Stomach (tissue), 19 donors: Measurements from ENCODE around the gene ZAR1. TPM values are rescaled to one million over a fixed set of nuclear protein-coding genes. Genes with fewer than 3 reads are reported as not detected.
"Not testable (repeated sequence)": the region's sequence is repeated elsewhere in the genome, so short reads cannot be mapped to it uniquely, and the experiment has no call there.

ENCODE experiments used
- DNase-seq, 2 donors: peaks; one replicate each; pipeline versions ENCODE4 v3.0.0 to v3.0.0-alpha.2; 2013 to 2019
- H3K27ac ChIP-seq, 5 donors: fragments of 200-600 bp in 4 of 5; sonication (generic) in 4 of 5; one replicate each; pipeline ENCODE4 v1.5.1; 2013 to 2019; ENCODE audit warnings: mild to moderate bottlenecking in 1 of 5, moderate library complexity in 1 of 5
- H3K27me3 ChIP-seq, 3 donors: fragments of 200-600 bp; sonication (generic); one replicate each; pipeline ENCODE4 v1.5.1; 2017 to 2019; ENCODE audit warnings: mixed run types in 1 of 3
- H3K36me3 ChIP-seq, 4 donors: fragments of 200-600 bp; sonication (generic); 1 replicate in 3 of 4; 2 replicates in 1 of 4; pipeline ENCODE4 v1.5.1; 2016 to 2019
- H3K4me1 ChIP-seq, 4 donors: fragments of 200-600 bp; sonication (generic); one replicate each; pipeline ENCODE4 v1.5.1; 2016 to 2019
- H3K4me3 ChIP-seq, 4 donors: fragments of 200-600 bp; sonication (generic) in 3 of 4; one replicate each; pipeline ENCODE4 v1.5.1; 2016 to 2019; ENCODE audit warnings: mild to moderate bottlenecking in 1 of 4
- H3K9me3 ChIP-seq, 4 donors: fragments of 200-600 bp; sonication (generic); one replicate each; pipeline ENCODE4 v1.5.1; 2016 to 2019
- CTCF ChIP-seq, 7 experiments: fragments of 450-650 bp in 4 of 7; fragments of 200-600 bp in 3 of 7; sonication (generic) in 3 of 7; IDR thresholded peaks; one replicate each; pipeline ENCODE4 v1.5.1; 2016 to 2019; ENCODE audit warnings: antibody characterized with exemption in 7 of 7, control low read depth in 2 of 7, mild to moderate bottlenecking in 1 of 7
- EP300 ChIP-seq: sonication (generic); formaldehyde crosslinking; IDR thresholded peaks from one replicate; pipeline ENCODE4 v1.6.1; 2017; ENCODE audit warnings: antibody characterized with exemption
- POLR2A ChIP-seq, 4 donors: fragments of 450-650 bp; IDR thresholded peaks; one replicate each; pipeline ENCODE4 v1.6.1; 2016; ENCODE audit warnings: antibody characterized with exemption in 4 of 4, control low read depth in 2 of 4, mild to moderate bottlenecking in 1 of 4, moderate library complexity in 1 of 4
- POLR2AphosphoS5 ChIP-seq, 3 donors: sonication (generic); formaldehyde crosslinking; IDR thresholded peaks; one replicate each; pipeline ENCODE4 v1.6.1; 2016; ENCODE audit warnings: antibody characterized with exemption in 3 of 3
- WGBS, 5 donors: extraction: QIAGEN DNeasy Blood & Tissue Kit in 3 of 5; methylation state at CpG; one replicate each; pipeline versions ENCODE4 v1.1.5 to v1.1.7; 2013 to 2018; 5-methylcytosine and 5-hydroxymethylcytosine counted together
- intact Hi-C: fragments of 100-400 bp; cut with DNase I; formaldehyde crosslinking; loops from one replicate; pipeline ENCODE4 v1.15.1; 2023; ENCODE audit warnings: low total_unique reads
- long read RNA-seq, 10 donors: transcript quantifications; one replicate each; lab custom pipeline, GENCODE V29; 2026
- polyA plus RNA-seq, 3 donors: library from polyadenylated mRNA; stranded (reverse); fragments of 200-250 nt; gene quantifications; one replicate each; pipeline ENCODE4 v1.2.3, GENCODE V29; 2013
- total RNA-seq, 5 donors: library from RNA; depleted of rRNA; stranded (reverse); fragments of >200 nt; gene quantifications; one replicate each; pipeline versions ENCODE4 v1.1.0 to v1.2.3, GENCODE V29; 2014 to 2016
- donor health status: healthy with polysubstance abuse.
- donor health status: Bipolar disorder and iron deficiency.
- donor health status: healthy.

Gene ZAR1
- total RNA-seq: not detected
- polyA plus RNA-seq: not detected
- long read RNA-seq, donor 1: 0 reads
- long read RNA-seq, donor 2: 0 reads
- long read RNA-seq, donor 3: 0 reads
- long read RNA-seq, donor 4: 0 reads
- long read RNA-seq, donor 5: 0 reads
- long read RNA-seq, donor 6: 0 reads
- long read RNA-seq, donor 7: 0 reads
- long read RNA-seq, donor 8: 0 reads
- long read RNA-seq, donor 9: 0 reads
- long read RNA-seq, donor 10: 0 reads

GRCh38 chr4:48490012-48490679, at the start of gene ZAR1:
TSS of gene ZAR1 (plus strand) at chr4:48490252. CDS start at chr4:48490292, 40 bp downstream.
- intact Hi-C loops: no loop called here
- peaks cover 0 to 13% (median 0%) of the 10 kb centered on the region in 4 donors for H3K9me3 ChIP-seq
- DNase-seq: peak in 1 of 2 donors; percentile 46
- TF ChIP-seq POLR2AphosphoS5 (IDR thresholded peaks at IDR 0.05) (no peak), POLR2A (IDR thresholded peaks at IDR 0.05) (no peak)
- H3K36me3 ChIP-seq: no peaks in the 10 kb centered on the region
- WGBS, 5 donors: 0 to 6% (median 4%) methylated on average over 21 to 79 of the region's 80 CpGs
- no peak within 1 kb of the TSS for H3K27ac ChIP-seq
- peaks cover 13 to 69% (median 35%) of the 10 kb centered on the region in 3 donors for H3K27me3 ChIP-seq
- peaks cover 15 to 21% (median 19%) of the 10 kb centered on the region in 4 donors for H3K4me1 ChIP-seq
- H3K4me3 ChIP-seq: peak within 1 kb of the TSS; percentile 38 to 57 (median 40)

GRCh38 chr4:48440914-48441313, 49.1 kb upstream of the ZAR1 start:
- H3K4me3 ChIP-seq, H3K27me3 ChIP-seq, DNase-seq, H3K36me3 ChIP-seq, H3K4me1 ChIP-seq, H3K27ac ChIP-seq, H3K9me3 ChIP-seq, intact Hi-C loops: not testable (repeated sequence)
- 72 to 83% (median 78%) methylated on average over 5 of the region's 5 CpGs for WGBS, 5 donors

GRCh38 chr4:48445704-48446103, 44.3 kb upstream of the ZAR1 start:
- Histone ChIP-seq H3K9me3 (no peaks in the 10 kb centered on the region), H3K36me3 (no peaks in the 10 kb centered on the region), H3K27me3 (no peaks in the 10 kb centered on the region), H3K4me1 (no peaks in the 10 kb centered on the region), H3K27ac (no peak overlapping the region), H3K4me3 (no peak overlapping the region)
- TF ChIP-seq CTCF (IDR thresholded peaks at IDR 0.05): peak in 3 of 7 experiments; percentile 23 to 51 (median 51)
- TF ChIP-seq POLR2A (IDR thresholded peaks at IDR 0.05): no peak
- TF ChIP-seq POLR2AphosphoS5 (IDR thresholded peaks at IDR 0.05): no peak
- no peak for TF ChIP-seq EP300
- 3 to 8% (median 7%) methylated on average over 3 of the region's 3 CpGs for WGBS, 5 donors
- DNase-seq: peak in 1 of 2 donors; percentile 15
- intact Hi-C loops: no loop called here

- H3K27me3 ChIP-seq: no peaks in the 10 kb centered on the region
- no peaks in the 10 kb centered on the region for H3K4me1 ChIP-seq
- no peak overlapping the region for H3K27ac ChIP-seq
- 74 to 97% (median 88%) methylated on average over 1 of the region's 1 CpG for WGBS, 5 donors
- DNase-seq: no peak
- intact Hi-C loops: no loop called here
- no peak for TF ChIP-seq CTCF (IDR thresholded peaks at IDR 0.05)
- TF ChIP-seq POLR2A (IDR thresholded peaks at IDR 0.05): no peak
- TF ChIP-seq POLR2AphosphoS5 (IDR thresholded peaks at IDR 0.05): no peak
- no peak for TF ChIP-seq EP300
- H3K36me3 ChIP-seq: no peaks in the 10 kb centered on the region
- no peak overlapping the region for H3K4me3 ChIP-seq
- no peaks in the 10 kb centered on the region for H3K9me3 ChIP-seq
Observed at GRCh38 chr4:48446642-48447041, 43.4 kb upstream of the ZAR1 start.

GRCh38 chr4:48449151-48449550, 40.9 kb upstream of the ZAR1 start:
- no peak overlapping the region for H3K27ac ChIP-seq
- no peaks in the 10 kb centered on the region for H3K9me3 ChIP-seq
- no peaks in the 10 kb centered on the region for H3K27me3 ChIP-seq
- 80 to 90% (median 85%) methylated on average over 10 of the region's 10 CpGs for WGBS, 5 donors
- H3K36me3 ChIP-seq: no peaks in the 10 kb centered on the region
- H3K4me1 ChIP-seq: no peaks in the 10 kb centered on the region
- no peak for DNase-seq
- intact Hi-C loops: no loop called here
- H3K4me3 ChIP-seq: no peak overlapping the region
- TF ChIP-seq EP300 (no peak), POLR2A (IDR thresholded peaks at IDR 0.05) (no peak), CTCF (IDR thresholded peaks at IDR 0.05) (no peak), POLR2AphosphoS5 (IDR thresholded peaks at IDR 0.05) (no peak)
